B cell (primary cell): Measurements from ENCODE around the gene CYFIP1. TPM values are rescaled to one million over a fixed set of nuclear protein-coding genes. Genes with fewer than 3 reads are reported as not detected.

Experiments used
- ATAC-seq: fragments of 200-7000 bp; cut with Tn5 transposase; one replicate; pipeline ENCODE4 v1.10.0; 2021; ENCODE audit warnings: low read depth, mild to moderate bottlenecking, moderate number of reproducible peaks, moderate library complexity
- CTCF ChIA-PET: fragments of 350-600 bp; sonication (Branson Sonifier 250); formaldehyde crosslinking; loops from one replicate; lab custom pipeline; 2021; ENCODE audit warnings: antibody characterized with exemption, inconsistent platforms; lab: Charles Lee
- POLR2A ChIA-PET: fragments of 350-600 bp; sonication (Branson Sonifier 250); formaldehyde crosslinking; loops from one replicate; lab custom pipeline; 2021; ENCODE audit warnings: antibody characterized with exemption; lab: Charles Lee
- DNase-seq: peaks from one replicate; pipeline ENCODE4 v3.0.0; 2013
- H2AFZ ChIP-seq: 2 replicates; pipeline ENCODE4 v1.6.1; 2012; ENCODE audit warnings: mild to moderate bottlenecking, low read depth, low read length; ENCODE audit not compliant: insufficient read depth, poor library complexity, severe bottlenecking
- H3K27ac ChIP-seq, 2 donors: 1 replicate in 1 of 2; 2 replicates in 1 of 2; pipeline ENCODE4 v1.5.1; 2012 to 2013; ENCODE audit warnings: low read length in 2 of 2, mild to moderate bottlenecking in 2 of 2, moderate library complexity in 1 of 2
- H3K27me3 ChIP-seq, 4 experiments: fragments of 200-600 bp in 1 of 4; sonication (generic) in 1 of 4; replicated peaks in 1 of 4; 1 replicate in 2 of 4; 2 replicates in 2 of 4; pipeline versions ENCODE4 v1.6.1 to v1.7.0; 2013 to 2016; ENCODE audit warnings: low read length in 3 of 4, mild to moderate bottlenecking in 2 of 4, mixed read lengths in 1 of 4, moderate library complexity in 1 of 4; ENCODE audit not compliant: insufficient read depth in 4 of 4, control insufficient read depth in 3 of 4; ENCODE audit errors: control extremely low read depth in 1 of 4
- H3K36me3 ChIP-seq, 2 experiments: replicated peaks in 1 of 2; 1 replicate in 1 of 2; 2 replicates in 1 of 2; pipeline versions ENCODE4 v1.6.1 to v1.7.1; 2013; ENCODE audit warnings: low read length in 1 of 2; ENCODE audit not compliant: insufficient read depth in 2 of 2, control insufficient read depth in 1 of 2; ENCODE audit errors: control extremely low read depth in 1 of 2, extremely low read depth in 1 of 2
- H3K4me1 ChIP-seq, 2 donors: fragments of 200-600 bp in 1 of 2; sonication (generic) in 1 of 2; 1 replicate in 1 of 2; 2 replicates in 1 of 2; pipeline versions ENCODE4 v1.5.1 to v1.6.1; 2013 to 2017; ENCODE audit warnings: low read length in 2 of 2; ENCODE audit not compliant: control insufficient read depth in 2 of 2, insufficient read depth in 2 of 2
- H3K4me2 ChIP-seq: replicated peaks from 2 replicates; pipeline ENCODE3; 2012; ENCODE audit warnings: mild to moderate bottlenecking, low read depth, low read length; ENCODE audit not compliant: poor library complexity, severe bottlenecking
- H3K4me3 ChIP-seq, 5 experiments: fragments of 200-600 bp in 1 of 5; sonication (generic) in 1 of 5; 1 replicate in 3 of 5; 2 replicates in 2 of 5; pipeline versions ENCODE4 v1.5.1 to v1.7.0; 2011 to 2016; ENCODE audit warnings: low read length in 4 of 5, mild to moderate bottlenecking in 4 of 5, low read depth in 2 of 5, control low read depth in 1 of 5, moderate library complexity in 1 of 5; ENCODE audit not compliant: insufficient read depth in 1 of 5; ENCODE audit errors: control extremely low read depth in 1 of 5, extremely low read depth in 1 of 5
- H3K79me2 ChIP-seq: fragments of 200-600 bp; sonication (generic); one replicate; pipeline ENCODE4 v1.6.0; 2016; ENCODE audit warnings: low read length; ENCODE audit not compliant: control insufficient read depth, insufficient read depth
- H3K9ac ChIP-seq: fragments of 200-600 bp; sonication (generic); 2 replicates; pipeline ENCODE4 v1.6.1; 2017; ENCODE audit warnings: mild to moderate bottlenecking, low read length, moderate library complexity
- H3K9me3 ChIP-seq, 3 donors: one replicate each; pipeline versions ENCODE4 v1.6.1 to v1.7.1; 2013; ENCODE audit warnings: low read length in 2 of 3; ENCODE audit not compliant: control insufficient read depth in 2 of 3, insufficient read depth in 1 of 3; ENCODE audit errors: control extremely low read depth in 1 of 3
- H4K20me1 ChIP-seq: 2 replicates; pipeline ENCODE4 v1.6.0; 2012; ENCODE audit warnings: mild to moderate bottlenecking, low read length; ENCODE audit not compliant: insufficient read depth, control insufficient read depth, poor library complexity, severe bottlenecking
- H3K27ac Mint-ChIP-seq: one replicate; pipeline ENCODE4 v1.8.0; 2021; ENCODE audit warnings: mixed read lengths
- H3K27me3 Mint-ChIP-seq: one replicate; pipeline ENCODE4 v1.8.0; 2021; ENCODE audit warnings: mixed read lengths
- H3K4me1 Mint-ChIP-seq: one replicate; pipeline ENCODE4 v1.8.0; 2021; ENCODE audit warnings: mixed read lengths
- H3K4me3 Mint-ChIP-seq: one replicate; pipeline ENCODE4 v1.8.0; 2021; ENCODE audit warnings: mixed read lengths
- H3K9me3 Mint-ChIP-seq: one replicate; pipeline ENCODE4 v1.8.0; 2022; ENCODE audit warnings: mixed read lengths; ENCODE audit not compliant: insufficient read depth
- CTCF ChIP-seq: fragments of 200-600 bp; IDR thresholded peaks from one replicate; pipeline ENCODE4 v1.8.0; 2022; ENCODE audit warnings: antibody characterized with exemption, mild to moderate bottlenecking
- EZH2 ChIP-seq: IDR thresholded peaks from 2 replicates; pipeline ENCODE4 v1.6.1; 2012; ENCODE audit warnings: borderline replicate concordance, low read depth, mild to moderate bottlenecking, moderate library complexity, low read length; ENCODE audit not compliant: insufficient read depth, poor library complexity, severe bottlenecking
- WGBS: methylation state at CpG from one replicate; pipeline ENCODE4 v1.1.5; 2013; ENCODE audit warnings: missing lambda C conversion rate; ENCODE audit not compliant: insufficient coverage; 5-methylcytosine and 5-hydroxymethylcytosine counted together
- intact Hi-C: fragments of 100-400 bp; cut with micrococcal nuclease; formaldehyde crosslinking; loops from one replicate; pipeline ENCODE4 v1.10.0; 2022
- polyA plus RNA-seq: library from polyadenylated mRNA; depleted of rRNA; stranded (reverse); fragments of >200 nt; gene quantifications from 2 replicates; pipeline ENCODE4 v1.2.3, GENCODE V29; 2012
- total RNA-seq, 2 donors: library from RNA; stranded (reverse); fragments of 120-200 nt in 1 of 2; gene quantifications; 1 replicate in 1 of 2; 2 replicates in 1 of 2; pipeline versions ENCODE4 v1.2.3 to v1.2.4, GENCODE V29; 2013 to 2022

The CYFIP1 gene
- total and polyA plus RNA-seq, 2 donors (not counting 1 experiment from before 2014, with no cell fraction given), result 6.2 to 13.5 TPM

GRCh38 chr15:22838292-22839042 is 141.7 kb downstream of the CYFIP1 start, which contains the start of gene NIPA2:
TSS of gene NIPA2 (plus strand) at chr15:22838666. CDS start at chr15:22851732, 13,066 bp downstream.
- Histone ChIP-seq H3K79me2 (peaks cover 38% of the 10 kb centered on the region), H3K36me3 (peaks cover 0 to 11% of the 10 kb centered on the region in 2 experiments), H3K27ac (peak within 1 kb of the TSS; percentile 95 to 97), H3K4me2 (peak within 1 kb of the TSS; percentile 77), H3K9ac (peak within 1 kb of the TSS; percentile 98), H3K4me3 (peak within 1 kb of the TSS; percentile 76 to 99 (median 92)), H4K20me1 (peaks cover 38% of the 10 kb centered on the region), H3K4me1 (peaks cover 19 to 35% of the 10 kb centered on the region in 2 donors), H2AFZ (peak within 1 kb of the TSS; percentile 84), H3K27me3 (no peaks in the 10 kb centered on the region), H3K9me3 (peaks cover 0 to 7% (median 0%) of the 10 kb centered on the region in 3 donors)
- under 1% methylated on average over 83 of the region's 83 CpGs for WGBS
- TF ChIP-seq EZH2, result no peak
- no peak for TF ChIP-seq CTCF
- no peaks in the 10 kb centered on the region for H3K27me3 Mint-ChIP-seq
- peak within 1 kb of the TSS; percentile 85 for H3K27ac Mint-ChIP-seq
- POLR2A ChIA-PET, result interaction anchor here (0.6 to 1.3 kb wide), 3 partner anchors 40 to 53 kb away, joined by 3 to 11 read pairs (median 5); no protein-coding TSS in a partner anchor
- peak within 1 kb of the TSS; percentile 94 for H3K4me3 Mint-ChIP-seq
- CTCF ChIA-PET, result interaction anchor here (0.6 to 1.1 kb wide), 2 partner anchors 22 to 37 kb away, joined by 3 to 4 read pairs; no protein-coding TSS in a partner anchor
- intact Hi-C loops, result loop anchor here (5.0 kb wide), 1 partner anchor 199 kb away; the partner anchor contains the start of gene TUBGCP5
- peak; percentile 86 for ATAC-seq
- H3K9me3 Mint-ChIP-seq, result no peaks in the 10 kb centered on the region
- H3K4me1 Mint-ChIP-seq, result peaks cover 28% of the 10 kb centered on the region
- DNase-seq, result peak; percentile 98

GRCh38 chr15:22831473-22831872 is 148.7 kb downstream of the CYFIP1 start:
- Histone ChIP-seq H3K27me3 (no peaks in the 10 kb centered on the region), H2AFZ (no peak overlapping the region), H3K36me3 (no peaks in the 10 kb centered on the region), H3K4me3 (no peak overlapping the region), H3K79me2 (no peaks in the 10 kb centered on the region), H3K4me2 (no peak overlapping the region), H3K4me1 (no peaks in the 10 kb centered on the region), H3K27ac (no peak overlapping the region), H4K20me1 (no peaks in the 10 kb centered on the region), H3K9me3 (peaks cover 0 to 4% (median 0%) of the 10 kb centered on the region in 3 donors), H3K9ac (no peak overlapping the region)
- no CpG with 5 or more reads among the region's 1 CpG for WGBS
- Mint-ChIP-seq H3K4me1 (no peaks in the 10 kb centered on the region), H3K27me3 (no peaks in the 10 kb centered on the region), H3K4me3 (no peak overlapping the region), H3K9me3 (no peaks in the 10 kb centered on the region), H3K27ac (no peak overlapping the region)
- DNase-seq (no peak), ATAC-seq (no peak)
- intact Hi-C loops, result no loop called here
- POLR2A ChIA-PET, result no interaction called here
- CTCF ChIA-PET, result no interaction called here
- TF ChIP-seq CTCF (no peak), EZH2 (no peak)
